ENCODE measurements around the gene SLX4IP.

DNA sequence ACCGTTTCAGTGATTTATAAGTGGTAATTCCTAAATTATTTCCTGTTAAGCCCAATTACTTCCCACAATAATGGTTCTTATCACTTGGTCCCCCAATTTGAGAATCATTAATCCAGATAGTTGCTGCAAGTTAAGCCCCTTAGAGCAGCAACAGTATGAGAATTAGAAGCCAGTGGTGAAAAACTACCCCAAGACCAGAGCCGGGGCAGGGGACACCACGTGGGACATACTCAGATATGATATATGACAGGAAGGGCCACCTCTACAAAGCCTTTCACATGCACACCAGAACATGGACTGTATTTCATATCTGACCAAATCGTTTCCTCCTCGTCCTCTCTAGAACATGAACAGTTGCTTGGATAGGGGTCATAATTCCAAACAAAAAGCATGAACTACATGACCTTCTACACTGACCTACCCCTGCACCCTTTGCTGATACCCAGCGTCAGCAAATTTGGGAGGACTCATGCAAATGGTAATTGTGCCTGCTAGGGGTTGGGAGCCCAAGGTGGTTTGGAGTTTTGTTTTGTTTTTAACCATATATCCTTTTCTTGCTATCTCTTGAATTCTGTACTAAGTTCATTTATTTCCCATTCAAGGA, 234.8 kb downstream of the SLX4IP start:
- TF ChIP-seq, protein P1, sequence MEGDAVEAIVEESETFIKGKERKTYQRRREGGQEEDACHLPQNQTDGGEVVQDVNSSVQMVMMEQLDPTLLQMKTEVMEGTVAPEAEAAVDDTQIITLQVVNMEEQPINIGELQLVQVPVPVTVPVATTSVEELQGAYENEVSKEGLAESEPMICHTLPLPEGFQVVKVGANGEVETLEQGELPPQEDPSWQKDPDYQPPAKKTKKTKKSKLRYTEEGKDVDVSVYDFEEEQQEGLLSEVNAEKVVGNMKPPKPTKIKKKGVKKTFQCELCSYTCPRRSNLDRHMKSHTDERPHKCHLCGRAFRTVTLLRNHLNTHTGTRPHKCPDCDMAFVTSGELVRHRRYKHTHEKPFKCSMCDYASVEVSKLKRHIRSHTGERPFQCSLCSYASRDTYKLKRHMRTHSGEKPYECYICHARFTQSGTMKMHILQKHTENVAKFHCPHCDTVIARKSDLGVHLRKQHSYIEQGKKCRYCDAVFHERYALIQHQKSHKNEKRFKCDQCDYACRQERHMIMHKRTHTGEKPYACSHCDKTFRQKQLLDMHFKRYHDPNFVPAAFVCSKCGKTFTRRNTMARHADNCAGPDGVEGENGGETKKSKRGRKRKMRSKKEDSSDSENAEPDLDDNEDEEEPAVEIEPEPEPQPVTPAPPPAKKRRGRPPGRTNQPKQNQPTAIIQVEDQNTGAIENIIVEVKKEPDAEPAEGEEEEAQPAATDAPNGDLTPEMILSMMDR (IDR thresholded peaks at IDR 0.05 in 8 of 11, conservative IDR thresholded peaks at IDR 0.05 in 3 of 11) = no peak
- TF ChIP-seq POLR2AphosphoS5 (IDR thresholded peaks at IDR 0.05) (no peak), POLR2A (IDR thresholded peaks at IDR 0.05) (no peak)
